CMK (cell line): Measurements from ENCODE around the gene FABP1.
A peak's percentile ranks its signal among the peaks of the same experiment; 100 is the strongest.

ENCODE experiments used
- DNase-seq: peaks from one replicate; pipeline ENCODE4 v3.0.0-alpha.2; 2010; ENCODE audit warnings: low read depth

FABP1 gene

GRCh38 chr2:88127888-88128653 is at the start of gene FABP1:
FABP1 (minus strand) TSS chr2:88128062; CDS start chr2:88128017, 45 bp downstream.
- no peak for DNase-seq

GRCh38 chr2:88177556-88177955 is 49.7 kb upstream of the FABP1 start:
- DNase-seq, result no peak

GRCh38 chr2:88176352-88176984 is 48.6 kb upstream of the FABP1 start:
- DNase-seq, result no peak

- no peak for DNase-seq
These were observed 45.0 kb upstream of the FABP1 start for GRCh38 chr2:88172882-88173281.

GRCh38 chr2:88171966-88172365 is 44.1 kb upstream of the FABP1 start:
- no peak for DNase-seq

- DNase-seq, result no peak
These were observed 42.6 kb upstream of the FABP1 start for GRCh38 chr2:88170472-88170892.

GRCh38 chr2:88168386-88168785 is 40.5 kb upstream of the FABP1 start:
- no peak for DNase-seq

GRCh38 chr2:88167740-88168139 is 39.9 kb upstream of the FABP1 start:
- DNase-seq, result no peak

GRCh38 chr2:88165332-88166003 is 37.6 kb upstream of the FABP1 start:
- no peak for DNase-seq

GRCh38 chr2:88161446-88162244 is 33.8 kb upstream of the FABP1 start:
- DNase-seq, result no peak

GRCh38 chr2:88160517-88160916 is 32.7 kb upstream of the FABP1 start:
- no peak for DNase-seq

GRCh38 chr2:88159955-88160415 is 32.1 kb upstream of the FABP1 start:
- DNase-seq, result peak; percentile 26

- no peak for DNase-seq
These were observed 31.6 kb upstream of the FABP1 start for GRCh38 chr2:88159481-88159880.

GRCh38 chr2:88148929-88149438 is 21.1 kb upstream of the FABP1 start:
- no peak for DNase-seq

GRCh38 chr2:88147145-88147544 is 19.3 kb upstream of the FABP1 start:
- DNase-seq, result no peak

- DNase-seq, result no peak
These were observed 18.7 kb upstream of the FABP1 start for GRCh38 chr2:88146590-88146989.

- DNase-seq, result no peak
These were observed 17.1 kb upstream of the FABP1 start for GRCh38 chr2:88144914-88145497.

- no peak for DNase-seq
These were observed 16.4 kb upstream of the FABP1 start for GRCh38 chr2:88144271-88144670.

GRCh38 chr2:88141952-88142351 is 14.1 kb upstream of the FABP1 start:
- no peak for DNase-seq

- DNase-seq, result no peak
These were observed 11.9 kb upstream of the FABP1 start for GRCh38 chr2:88139804-88140203.

- no peak for DNase-seq
These were observed 11.4 kb upstream of the FABP1 start for GRCh38 chr2:88139203-88139702.
